OCI-LY7 (cell line): ENCODE measurements around the gene SART3. TPM values are rescaled to one million over a fixed set of nuclear protein-coding genes. Genes with fewer than 3 reads are reported as not detected.

Source experiments
- BruUV-seq: library from RNA; stranded (reverse); fragments of 400-500 nt; replicated peaks from 2 replicates; lab custom pipeline; 2021; lab: Mats Ljungman, UMichigan
- CTCF ChIA-PET: fragments of 300-600 bp; sonication (Branson Sonifier 250); formaldehyde crosslinking; loops from one replicate; lab custom pipeline; 2022; ENCODE audit warnings: antibody characterized with exemption; ENCODE audit not compliant: unreplicated experiment; lab: Charles Lee
- POLR2A ChIA-PET: fragments of 300-600 bp; sonication (Branson Sonifier 250); formaldehyde crosslinking; loops from one replicate; lab custom pipeline; 2022; ENCODE audit warnings: antibody characterized with exemption; lab: Charles Lee
- DNase-seq: peaks from one replicate; pipeline ENCODE4 v3.0.0-alpha.2; 2015; ENCODE audit warnings: low spot score
- H2AFZ ChIP-seq: fragments of 200-600 bp; sonication (generic), shearing (Covaris generic); 2 replicates; pipeline ENCODE4 v1.6.1; 2014; ENCODE audit warnings: mild to moderate bottlenecking, antibody characterized with exemption, low read length, moderate library complexity
- H3K27ac ChIP-seq: fragments of 200-600 bp; sonication (generic); 2 replicates; pipeline ENCODE4 v1.5.1; 2014; ENCODE audit warnings: mixed run types, low read depth, mild to moderate bottlenecking, moderate library complexity, low read length, inconsistent platforms; ENCODE audit not compliant: poor library complexity, severe bottlenecking
- H3K36me3 ChIP-seq: fragments of 200-600 bp; sonication (generic); 2 replicates; pipeline ENCODE4 v1.6.1; 2014; ENCODE audit warnings: mild to moderate bottlenecking, antibody characterized with exemption, low read length, moderate library complexity, mixed read lengths; ENCODE audit not compliant: insufficient read depth
- H3K4me1 ChIP-seq: fragments of 200-600 bp; sonication (generic); 2 replicates; pipeline ENCODE4 v1.5.1; 2014; ENCODE audit warnings: mild to moderate bottlenecking, low read length; ENCODE audit not compliant: insufficient read depth, poor library complexity, severe bottlenecking
- H3K4me2 ChIP-seq: fragments of 200-600 bp; sonication (generic); 2 replicates; pipeline ENCODE4 v1.6.1; 2014; ENCODE audit warnings: mild to moderate bottlenecking, low read length
- H3K4me3 ChIP-seq: fragments of 200-600 bp; sonication (generic); 2 replicates; pipeline ENCODE4 v1.5.1; 2014; ENCODE audit warnings: mild to moderate bottlenecking, low read depth, low read length; ENCODE audit not compliant: poor library complexity, severe bottlenecking
- H3K79me2 ChIP-seq: fragments of 200-600 bp; sonication (generic); 2 replicates; pipeline ENCODE4 v1.6.1; 2016; ENCODE audit warnings: low read depth, mild to moderate bottlenecking, low read length, moderate library complexity, mixed read lengths; ENCODE audit not compliant: insufficient read depth
- H3K9me2 ChIP-seq: fragments of 200-600 bp; sonication (generic); 2 replicates; pipeline ENCODE4 v1.6.1; 2016; ENCODE audit warnings: mild to moderate bottlenecking, low read length, mixed read lengths; ENCODE audit not compliant: insufficient read depth
- H3K9me3 ChIP-seq: fragments of 200-600 bp; sonication (generic); 2 replicates; pipeline ENCODE4 v1.6.1; 2014; ENCODE audit warnings: mild to moderate bottlenecking, mixed run types, low read length, mixed read lengths
- H4K20me1 ChIP-seq: fragments of 200-600 bp; sonication (generic); 2 replicates; pipeline ENCODE4 v1.6.1; 2014; ENCODE audit warnings: mild to moderate bottlenecking, antibody characterized with exemption, low read length, moderate library complexity, mixed read lengths; ENCODE audit not compliant: insufficient read depth
- EZH2phosphoT487 ChIP-seq: fragments of 200-600 bp; sonication (generic); IDR thresholded peaks from 2 replicates; pipeline ENCODE4 v1.6.1; 2018; ENCODE audit warnings: low read depth, borderline replicate concordance, mild to moderate bottlenecking, mixed run types, antibody characterized with exemption, low read length, moderate library complexity, mixed read lengths
- intact Hi-C: fragments of 100-400 bp; cut with micrococcal nuclease; formaldehyde crosslinking; loops from one replicate; pipeline ENCODE4 v1.10.0; 2022; ENCODE audit not compliant: unreplicated experiment
- total RNA-seq, 2 experiments: library from RNA; depleted of rRNA in 1 of 2; stranded (reverse); fragments of >200 nt in 1 of 2; shearing (Covaris generic) in 1 of 2; gene quantifications; 2 replicates each; pipeline ENCODE4 v1.2.3, GENCODE V29; 2014 to 2022
- TF ChIP-seq, protein P1 (sequence below): fragments of 200-600 bp; sonication (generic); conservative IDR thresholded peaks from 2 replicates; pipeline ENCODE4 v1.5.1; 2014; ENCODE audit warnings: mild to moderate bottlenecking, antibody characterized with exemption, low read length, moderate library complexity, mixed read lengths

The SART3 gene
- total RNA-seq, 2 experiments from 2014 or later = 143 to 211 TPM

- no TSS peak for BruUV-seq
Measured at GRCh38 chr12:108484845-108485244, 76.1 kb downstream of the SART3 start.

GRCh38 chr12:108484431-108484830 is 76.5 kb downstream of the SART3 start:
- H4K20me1 ChIP-seq = no peaks in the 10 kb centered on the region
- peaks cover 6% of the 10 kb centered on the region; the same call in 1 of the 2 replicates for H3K9me3 ChIP-seq
- no peaks in the 10 kb centered on the region for H3K79me2 ChIP-seq
- CTCF ChIA-PET = no interaction called here
- POLR2A ChIA-PET = interaction anchor here (0.6 kb wide), 1 partner anchor 789 kb away, joined by 4 read pairs; no protein-coding TSS in a partner anchor
- BruUV-seq = no TSS peak
- TF ChIP-seq EZH2phosphoT487 = no peak
- TF ChIP-seq, protein P1, sequence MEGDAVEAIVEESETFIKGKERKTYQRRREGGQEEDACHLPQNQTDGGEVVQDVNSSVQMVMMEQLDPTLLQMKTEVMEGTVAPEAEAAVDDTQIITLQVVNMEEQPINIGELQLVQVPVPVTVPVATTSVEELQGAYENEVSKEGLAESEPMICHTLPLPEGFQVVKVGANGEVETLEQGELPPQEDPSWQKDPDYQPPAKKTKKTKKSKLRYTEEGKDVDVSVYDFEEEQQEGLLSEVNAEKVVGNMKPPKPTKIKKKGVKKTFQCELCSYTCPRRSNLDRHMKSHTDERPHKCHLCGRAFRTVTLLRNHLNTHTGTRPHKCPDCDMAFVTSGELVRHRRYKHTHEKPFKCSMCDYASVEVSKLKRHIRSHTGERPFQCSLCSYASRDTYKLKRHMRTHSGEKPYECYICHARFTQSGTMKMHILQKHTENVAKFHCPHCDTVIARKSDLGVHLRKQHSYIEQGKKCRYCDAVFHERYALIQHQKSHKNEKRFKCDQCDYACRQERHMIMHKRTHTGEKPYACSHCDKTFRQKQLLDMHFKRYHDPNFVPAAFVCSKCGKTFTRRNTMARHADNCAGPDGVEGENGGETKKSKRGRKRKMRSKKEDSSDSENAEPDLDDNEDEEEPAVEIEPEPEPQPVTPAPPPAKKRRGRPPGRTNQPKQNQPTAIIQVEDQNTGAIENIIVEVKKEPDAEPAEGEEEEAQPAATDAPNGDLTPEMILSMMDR = no peak
- no peak overlapping the region for H2AFZ ChIP-seq
- no peak overlapping the region for H3K27ac ChIP-seq
- intact Hi-C loops = no loop called here
- no peaks in the 10 kb centered on the region for H3K4me1 ChIP-seq
- no peak overlapping the region for H3K4me3 ChIP-seq
- no peak overlapping the region for H3K4me2 ChIP-seq
- H3K9me2 ChIP-seq = no peaks in the 10 kb centered on the region
- H3K36me3 ChIP-seq = no peaks in the 10 kb centered on the region
- DNase-seq = no peak

More at GRCh38 chr12:108484845-108485244, 76.1 kb downstream of the SART3 start:
- intact Hi-C loops = no loop called here
- Histone ChIP-seq H3K9me3 (peaks cover 6% of the 10 kb centered on the region; the same call in 1 of the 2 replicates), H3K4me3 (no peak overlapping the region), H3K4me2 (no peak overlapping the region), H3K9me2 (no peaks in the 10 kb centered on the region), H2AFZ (no peak overlapping the region), H3K36me3 (no peaks in the 10 kb centered on the region), H3K4me1 (no peaks in the 10 kb centered on the region), H3K79me2 (no peaks in the 10 kb centered on the region), H3K27ac (no peak overlapping the region), H4K20me1 (no peaks in the 10 kb centered on the region)
- CTCF ChIA-PET = no interaction called here
- TF ChIP-seq, protein P1 = no peak
- TF ChIP-seq EZH2phosphoT487 = no peak
- POLR2A ChIA-PET = interaction anchor here (0.6 kb wide), 1 partner anchor 789 kb away, joined by 4 read pairs; no protein-coding TSS in a partner anchor
- DNase-seq = no peak

DNA sequence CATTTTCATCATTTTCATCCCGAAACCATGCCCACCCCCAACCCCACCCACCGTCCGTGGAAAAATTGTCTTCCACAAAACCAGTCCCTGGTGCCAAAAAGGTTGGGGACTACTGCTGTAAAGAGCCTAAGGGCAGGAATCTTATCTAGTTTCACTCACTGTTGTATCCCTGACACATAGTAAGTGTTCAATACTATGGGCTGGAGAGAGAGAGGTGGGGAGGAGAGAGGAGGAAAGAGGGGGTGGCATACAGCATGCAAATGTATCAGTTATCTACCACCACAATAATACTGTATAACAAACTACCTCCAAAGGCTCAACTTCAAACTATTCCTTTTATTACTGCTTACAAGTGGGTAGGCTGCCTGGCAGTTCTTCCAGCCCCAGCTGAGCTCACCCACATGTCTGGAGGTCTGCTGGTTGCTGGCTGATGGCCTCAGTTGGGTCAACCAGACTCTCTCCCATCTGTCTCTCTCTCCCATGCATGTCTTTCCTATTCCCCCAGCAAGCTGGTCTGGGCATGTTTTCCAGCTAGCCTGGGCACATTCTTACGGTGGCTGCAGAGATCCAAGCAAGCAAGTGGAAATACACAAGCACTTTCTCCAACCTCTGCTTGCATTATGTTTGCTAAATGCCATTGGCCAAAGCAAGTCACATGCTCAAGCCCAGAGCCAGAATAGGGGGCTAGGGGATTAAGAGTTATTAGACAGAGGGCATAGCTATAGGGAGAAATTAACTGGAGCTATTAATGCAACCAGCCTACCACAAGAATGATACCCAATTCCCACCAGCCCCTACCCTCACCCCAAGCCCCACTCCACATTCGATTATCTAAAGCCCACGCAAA is 77.5 kb downstream of the SART3 start:
- Histone ChIP-seq H3K79me2 (no peaks in the 10 kb centered on the region), H3K4me1 (no peaks in the 10 kb centered on the region), H3K9me2 (no peaks in the 10 kb centered on the region), H2AFZ (no peak overlapping the region), H3K9me3 (peaks cover 6% of the 10 kb centered on the region; the same call in 1 of the 2 replicates), H3K36me3 (no peaks in the 10 kb centered on the region), H3K4me2 (no peak overlapping the region), H3K27ac (no peak overlapping the region), H4K20me1 (no peaks in the 10 kb centered on the region), H3K4me3 (no peak overlapping the region)
- TF ChIP-seq EZH2phosphoT487 = no peak
- TF ChIP-seq, protein P1 = no peak
- BruUV-seq = no TSS peak
- DNase-seq = no peak
- intact Hi-C loops = no loop called here
- ChIA-PET CTCF (no interaction called here), POLR2A (no interaction called here)
